Karpas-422 (cell line): ENCODE measurements around the gene SPTB. TPM values are rescaled to one million over a fixed set of nuclear protein-coding genes. Genes with fewer than 3 reads are reported as not detected.

Experiments used
- DNase-seq: peaks from one replicate; pipeline ENCODE4 v3.0.0-alpha.2; 2015
- H2AFZ ChIP-seq: fragments of 200-600 bp; sonication (generic); 2 replicates; pipeline ENCODE4 v1.6.1; 2014; ENCODE audit warnings: antibody characterized with exemption, low read length, mixed read lengths
- H3K27ac ChIP-seq: fragments of 200-600 bp; sonication (generic); 2 replicates; pipeline ENCODE4 v1.5.1; 2014; ENCODE audit warnings: mild to moderate bottlenecking, low read length, moderate library complexity
- H3K27me3 ChIP-seq: fragments of 200-600 bp; sonication (generic); 2 replicates; pipeline ENCODE4 v1.6.1; 2014; ENCODE audit warnings: low read length, mixed read lengths
- H3K36me3 ChIP-seq: fragments of 200-600 bp; sonication (generic); 2 replicates; pipeline ENCODE4 v1.6.1; 2014; ENCODE audit warnings: low read length, mixed read lengths; ENCODE audit not compliant: insufficient read depth
- H3K4me1 ChIP-seq: fragments of 200-600 bp; sonication (generic); 2 replicates; pipeline ENCODE4 v1.6.1; 2014; ENCODE audit warnings: mild to moderate bottlenecking, low read length, mixed read lengths
- H3K4me2 ChIP-seq: fragments of 200-600 bp; sonication (generic); 2 replicates; pipeline ENCODE4 v1.6.1; 2014; ENCODE audit warnings: low read length, low read depth, mild to moderate bottlenecking; ENCODE audit not compliant: poor library complexity, severe bottlenecking
- H3K4me3 ChIP-seq: fragments of 200-600 bp; sonication (generic); 2 replicates; pipeline ENCODE4 v1.5.1; 2014; ENCODE audit warnings: mild to moderate bottlenecking, antibody characterized with exemption, low read length, mixed read lengths
- H3K79me2 ChIP-seq: fragments of 200-600 bp; sonication (generic); 2 replicates; pipeline ENCODE4 v1.6.1; 2014; ENCODE audit warnings: mild to moderate bottlenecking, low read length, mixed read lengths
- H3K9ac ChIP-seq: fragments of 200-600 bp; sonication (generic); 2 replicates; pipeline ENCODE4 v1.6.0; 2014; ENCODE audit warnings: low read length
- H3K9me2 ChIP-seq: fragments of 200-600 bp; sonication (generic), shearing (Covaris generic); replicated peaks from 2 replicates; pipeline ENCODE4 v1.6.0; 2014; ENCODE audit warnings: mild to moderate bottlenecking, low read length, moderate library complexity; ENCODE audit not compliant: insufficient read depth
- H3K9me3 ChIP-seq: fragments of 300-700, 200-600 bp; sonication (generic); 2 replicates; pipeline ENCODE4 v1.6.1; 2014; ENCODE audit warnings: low read length, mixed read lengths
- H4K20me1 ChIP-seq: fragments of 200-600 bp; sonication (generic); 2 replicates; pipeline ENCODE4 v1.6.1; 2014; ENCODE audit warnings: mild to moderate bottlenecking, antibody characterized with exemption, low read length, low read depth; ENCODE audit not compliant: insufficient read depth
- total RNA-seq: library from RNA; depleted of rRNA; stranded (reverse); fragments of >200 nt; shearing (Covaris generic); gene quantifications from 2 replicates; pipeline ENCODE4 v1.2.3, GENCODE V29; 2014; ENCODE audit warnings: low replicate concordance

SPTB gene
- total RNA-seq, 1 experiment from 2014 or later, result not detected

DNA sequence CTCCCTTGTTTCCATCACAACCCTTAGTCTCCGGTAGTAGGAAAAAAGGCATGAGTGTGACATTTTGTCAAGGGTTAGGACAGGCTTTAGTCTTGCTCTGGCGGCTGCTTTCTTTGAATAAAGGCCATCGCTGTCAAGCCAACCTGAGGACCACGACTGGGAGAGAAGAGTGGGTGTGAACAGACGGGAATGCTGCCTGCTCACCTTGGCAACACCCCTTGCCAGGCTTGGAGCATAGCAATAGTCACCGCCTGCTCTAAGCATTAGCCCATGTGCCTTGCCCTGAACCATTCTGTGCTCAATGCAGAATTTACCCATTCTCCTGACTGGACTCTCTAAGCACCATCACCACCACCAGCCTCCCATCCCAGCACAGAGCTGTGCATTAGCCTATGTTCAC lies 36.2 kb downstream of the SPTB start:
- no peaks in the 10 kb centered on the region for H4K20me1 ChIP-seq
- no peaks in the 10 kb centered on the region for H3K9me3 ChIP-seq
- H3K9ac ChIP-seq, result no peak overlapping the region
- H3K9me2 ChIP-seq, result no peaks in the 10 kb centered on the region
- H3K79me2 ChIP-seq, result no peaks in the 10 kb centered on the region
- no peaks in the 10 kb centered on the region; the same call in 1 of the 2 replicates for H3K27me3 ChIP-seq
- DNase-seq, result no peak
- H3K27ac ChIP-seq, result no peak overlapping the region
- no peak overlapping the region for H3K4me2 ChIP-seq
- H2AFZ ChIP-seq, result no peak overlapping the region
- H3K36me3 ChIP-seq, result no peaks in the 10 kb centered on the region
- H3K4me3 ChIP-seq, result no peak overlapping the region
- peaks cover 6% of the 10 kb centered on the region for H3K4me1 ChIP-seq

DNA sequence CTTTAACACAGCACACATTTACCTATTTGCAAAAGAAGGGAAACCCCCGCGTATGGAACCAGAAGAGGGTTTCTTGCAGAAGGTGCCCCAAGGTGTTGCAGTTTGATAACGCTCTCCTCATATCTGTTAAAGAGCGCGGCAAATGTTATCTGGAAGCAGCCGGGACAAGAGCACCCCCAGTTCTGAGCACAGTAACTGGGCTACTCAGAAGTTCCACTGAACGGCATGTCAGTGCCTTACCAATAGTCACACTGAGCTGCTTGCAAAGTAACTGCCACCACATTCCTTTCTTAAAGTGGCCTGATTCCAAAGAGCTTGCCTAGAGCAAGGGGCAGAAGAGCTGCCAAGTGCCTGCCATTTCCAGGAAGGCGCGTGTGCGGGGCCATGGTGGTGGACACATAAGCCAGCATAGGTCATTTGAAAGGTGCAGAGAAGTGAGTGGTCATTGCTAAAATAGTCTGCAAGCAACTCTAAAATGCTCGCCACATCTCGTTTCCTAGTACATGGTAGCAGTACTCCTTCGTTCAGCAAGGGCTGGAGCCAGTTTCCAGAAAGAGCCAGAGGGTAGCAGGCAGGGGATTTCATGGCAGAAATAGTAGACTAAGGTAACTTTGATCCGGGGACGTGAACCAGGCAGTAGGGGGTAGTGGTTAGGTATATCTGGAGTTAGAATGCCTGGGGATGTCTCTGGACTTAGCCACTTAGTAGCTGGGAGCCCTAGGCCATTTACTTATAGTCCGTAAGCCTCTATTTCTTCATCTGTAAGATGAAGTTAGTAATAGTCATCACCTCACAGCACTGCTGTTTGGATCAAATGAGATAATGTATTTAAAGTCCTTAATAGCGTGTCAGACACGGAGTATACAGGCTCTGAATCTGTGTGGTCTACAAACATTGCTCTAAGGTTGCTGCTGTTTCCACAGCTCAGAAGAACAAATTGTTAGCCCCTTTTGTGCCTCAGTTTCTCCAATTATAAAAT lies 37.6 kb downstream of the SPTB start:
- no peak for DNase-seq
- Histone ChIP-seq H3K4me2 (no peak overlapping the region), H3K9ac (no peak overlapping the region), H3K4me3 (no peak overlapping the region), H3K9me3 (no peaks in the 10 kb centered on the region), H2AFZ (no peak overlapping the region), H4K20me1 (no peaks in the 10 kb centered on the region), H3K9me2 (no peaks in the 10 kb centered on the region), H3K4me1 (peaks cover 6% of the 10 kb centered on the region), H3K27me3 (no peaks in the 10 kb centered on the region; the same call in 1 of the 2 replicates), H3K79me2 (no peaks in the 10 kb centered on the region), H3K27ac (no peak overlapping the region), H3K36me3 (no peaks in the 10 kb centered on the region)

DNA sequence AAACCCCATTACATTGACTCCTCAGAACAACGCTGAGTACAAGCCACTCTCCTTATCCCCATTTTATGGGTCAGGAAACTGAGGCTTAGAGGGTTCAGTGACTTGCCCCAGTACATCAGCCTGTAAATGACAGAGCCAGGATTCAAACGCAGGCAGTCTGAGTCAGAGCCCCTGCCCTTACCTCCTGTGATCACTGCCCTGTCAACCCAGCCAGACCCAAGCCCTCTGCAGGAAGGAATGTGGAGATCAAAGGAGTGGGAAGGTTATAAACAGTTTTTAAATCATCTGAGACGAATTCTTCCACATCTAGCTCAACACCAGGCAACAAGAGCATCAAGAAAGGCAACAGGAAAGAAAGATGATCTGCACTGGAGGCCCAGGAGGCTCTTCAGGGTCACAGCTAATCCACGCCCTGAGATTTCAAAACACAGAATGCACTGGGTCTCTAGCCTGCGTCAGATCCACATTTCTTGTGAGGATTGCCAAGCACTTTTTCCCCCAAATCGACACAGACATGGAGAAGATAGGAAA lies 38.5 kb downstream of the SPTB start:
- no peaks in the 10 kb centered on the region for H3K9me3 ChIP-seq
- H3K4me2 ChIP-seq, result no peak overlapping the region
- no peak overlapping the region for H3K4me3 ChIP-seq
- no peaks in the 10 kb centered on the region for H4K20me1 ChIP-seq
- H3K9me2 ChIP-seq, result no peaks in the 10 kb centered on the region
- no peaks in the 10 kb centered on the region for H3K79me2 ChIP-seq
- no peak overlapping the region for H3K9ac ChIP-seq
- DNase-seq, result no peak
- no peak overlapping the region for H3K27ac ChIP-seq
- no peaks in the 10 kb centered on the region; the same call in 1 of the 2 replicates for H3K27me3 ChIP-seq
- H3K36me3 ChIP-seq, result no peaks in the 10 kb centered on the region
- H3K4me1 ChIP-seq, result peaks cover 6% of the 10 kb centered on the region
- H2AFZ ChIP-seq, result no peak overlapping the region

DNA sequence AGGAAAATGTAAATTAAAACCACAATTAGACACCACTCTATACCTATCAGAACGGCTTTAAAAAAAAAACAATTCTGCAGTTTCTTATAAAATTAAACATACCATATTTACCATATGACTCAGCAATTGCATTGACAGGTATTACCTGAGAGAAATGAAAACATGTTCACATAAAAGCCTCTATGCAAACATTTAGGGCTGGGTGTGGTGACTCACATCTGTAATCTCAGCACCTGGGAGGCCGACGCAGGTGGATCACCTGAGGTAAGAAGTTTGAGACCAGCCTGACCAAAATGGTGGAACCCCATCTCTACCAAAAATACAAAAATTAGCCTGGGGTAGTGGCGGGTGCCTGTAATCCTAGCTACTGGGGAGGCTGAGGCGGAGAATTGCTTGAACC lies 41.1 kb downstream of the SPTB start:
- H4K20me1 ChIP-seq, result no peaks in the 10 kb centered on the region
- DNase-seq, result no peak
- no peak overlapping the region for H3K4me2 ChIP-seq
- H3K79me2 ChIP-seq, result no peaks in the 10 kb centered on the region
- no peaks in the 10 kb centered on the region for H3K27me3 ChIP-seq
- H3K9ac ChIP-seq, result no peak overlapping the region
- H3K36me3 ChIP-seq, result no peaks in the 10 kb centered on the region
- no peak overlapping the region for H2AFZ ChIP-seq
- H3K9me2 ChIP-seq, result no peaks in the 10 kb centered on the region
- no peaks in the 10 kb centered on the region for H3K9me3 ChIP-seq
- H3K27ac ChIP-seq, result no peak overlapping the region
- H3K4me1 ChIP-seq, result no peaks in the 10 kb centered on the region
- no peak overlapping the region for H3K4me3 ChIP-seq

DNA sequence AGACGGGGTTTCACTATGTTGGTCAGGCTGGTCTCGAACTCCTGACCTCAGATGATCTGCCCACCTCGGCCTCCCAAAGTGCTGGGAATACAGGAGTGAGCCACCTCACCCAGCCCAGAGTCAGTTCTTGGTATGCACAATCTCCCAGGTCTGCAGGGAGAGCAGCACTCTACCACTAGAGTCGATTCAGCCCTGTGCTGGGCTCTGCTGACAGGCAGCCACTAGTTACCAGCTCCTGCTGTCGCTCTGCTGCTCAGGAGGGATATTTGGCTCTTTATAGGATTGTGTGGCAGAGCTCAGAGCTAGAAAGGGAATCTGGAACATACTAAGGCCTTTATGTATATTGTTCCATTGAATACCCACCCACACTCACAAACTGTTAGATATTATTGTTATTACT lies 44.3 kb downstream of the SPTB start:
- Histone ChIP-seq H3K4me1 (no peaks in the 10 kb centered on the region), H4K20me1 (no peaks in the 10 kb centered on the region), H3K9me2 (no peaks in the 10 kb centered on the region), H3K27ac (no peak overlapping the region), H3K36me3 (no peaks in the 10 kb centered on the region), H3K79me2 (no peaks in the 10 kb centered on the region), H3K4me2 (no peak overlapping the region), H3K9ac (no peak overlapping the region), H3K4me3 (no peak overlapping the region), H2AFZ (no peak overlapping the region), H3K9me3 (no peaks in the 10 kb centered on the region), H3K27me3 (no peaks in the 10 kb centered on the region; the same call in 1 of the 2 replicates)
- no peak for DNase-seq

DNA sequence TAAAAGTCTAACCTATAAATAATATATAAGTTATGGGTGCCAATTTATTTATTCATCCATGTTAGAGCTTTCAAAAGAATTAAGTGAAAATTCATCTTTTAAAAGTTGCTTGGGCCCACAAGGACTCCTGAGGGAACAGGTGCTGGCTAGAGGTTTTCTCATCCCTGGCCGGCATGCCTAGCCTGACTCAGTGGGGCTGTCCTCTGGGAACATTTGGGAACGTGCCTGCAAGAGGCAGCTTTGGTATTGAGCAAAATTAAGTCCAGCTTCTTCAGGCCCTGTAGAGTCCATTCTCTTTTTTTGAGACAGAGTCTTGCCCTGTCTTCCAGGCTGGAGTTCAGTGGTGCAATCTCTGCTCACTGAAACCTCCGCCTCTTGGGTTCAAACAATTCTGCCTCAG lies 44.7 kb downstream of the SPTB start:
- H3K79me2 ChIP-seq, result no peaks in the 10 kb centered on the region
- no peak overlapping the region for H3K9ac ChIP-seq
- H4K20me1 ChIP-seq, result no peaks in the 10 kb centered on the region
- no peaks in the 10 kb centered on the region; the same call in 1 of the 2 replicates for H3K27me3 ChIP-seq
- H3K27ac ChIP-seq, result no peak overlapping the region
- H3K9me2 ChIP-seq, result no peaks in the 10 kb centered on the region
- no peak overlapping the region for H3K4me3 ChIP-seq
- H3K4me2 ChIP-seq, result no peak overlapping the region
- no peaks in the 10 kb centered on the region for H3K9me3 ChIP-seq
- no peak for DNase-seq
- H2AFZ ChIP-seq, result no peak overlapping the region
- no peaks in the 10 kb centered on the region for H3K4me1 ChIP-seq
- H3K36me3 ChIP-seq, result no peaks in the 10 kb centered on the region

DNA sequence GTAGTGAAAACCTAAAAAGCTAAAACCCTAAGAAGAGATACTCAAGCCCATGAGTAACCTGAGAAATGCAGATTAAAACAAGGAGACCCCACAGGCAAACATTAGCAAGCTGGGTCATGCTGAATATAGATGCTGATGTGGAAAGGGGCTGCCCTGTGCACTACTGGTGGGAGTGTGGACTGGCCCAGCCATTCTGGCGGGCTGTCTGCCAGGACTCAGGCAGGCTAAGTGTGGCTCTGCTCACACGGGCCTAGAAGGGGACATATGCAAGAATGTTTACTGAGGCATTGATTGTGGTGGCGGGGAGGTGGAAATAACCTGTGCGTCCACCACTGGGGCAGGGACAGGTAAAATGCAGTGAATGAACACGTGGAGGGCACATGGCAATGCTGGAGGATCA lies 48.3 kb downstream of the SPTB start:
- Histone ChIP-seq H3K4me3 (no peak overlapping the region), H3K9me3 (no peaks in the 10 kb centered on the region), H3K9ac (no peak overlapping the region), H3K36me3 (no peaks in the 10 kb centered on the region), H3K4me1 (no peaks in the 10 kb centered on the region), H3K27ac (no peak overlapping the region), H4K20me1 (no peaks in the 10 kb centered on the region), H2AFZ (no peak overlapping the region), H3K4me2 (no peak overlapping the region), H3K9me2 (no peaks in the 10 kb centered on the region), H3K27me3 (no peaks in the 10 kb centered on the region; the same call in 1 of the 2 replicates), H3K79me2 (no peaks in the 10 kb centered on the region)
- DNase-seq, result no peak

DNA sequence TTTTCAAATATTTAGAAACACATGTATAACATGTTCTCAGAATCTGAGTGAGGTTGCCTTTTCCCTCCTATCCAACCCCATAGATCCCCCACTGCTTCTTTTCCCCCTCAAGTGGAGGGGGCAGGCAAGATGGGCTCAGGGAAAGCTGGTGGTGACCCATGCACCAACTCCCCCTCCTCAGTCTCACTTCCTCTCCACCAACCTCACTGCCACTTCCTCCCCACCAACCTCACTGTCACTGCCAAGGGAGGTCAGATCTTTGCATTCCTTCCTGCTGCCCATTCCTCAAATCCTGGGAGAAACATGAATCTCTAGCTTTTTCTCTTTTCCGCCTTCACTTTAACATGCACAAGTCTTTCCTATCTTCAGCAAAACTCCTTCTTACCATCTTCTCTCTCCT lies 48.7 kb downstream of the SPTB start:
- no peak overlapping the region for H3K4me3 ChIP-seq
- no peak overlapping the region for H3K4me2 ChIP-seq
- no peaks in the 10 kb centered on the region; the same call in 1 of the 2 replicates for H3K27me3 ChIP-seq
- H3K36me3 ChIP-seq, result no peaks in the 10 kb centered on the region
- H3K4me1 ChIP-seq, result no peaks in the 10 kb centered on the region
- H3K9me3 ChIP-seq, result no peaks in the 10 kb centered on the region
- no peak overlapping the region for H2AFZ ChIP-seq
- H4K20me1 ChIP-seq, result no peaks in the 10 kb centered on the region
- no peaks in the 10 kb centered on the region for H3K9me2 ChIP-seq
- no peak overlapping the region for H3K9ac ChIP-seq
- no peaks in the 10 kb centered on the region for H3K79me2 ChIP-seq
- H3K27ac ChIP-seq, result no peak overlapping the region
- no peak for DNase-seq
